ENCODE data around the gene NSMCE4A. TPM values are rescaled to one million over a fixed set of nuclear protein-coding genes. Genes with fewer than 3 reads are reported as not detected.
A peak's percentile ranks its signal among the peaks of the same experiment; 100 is the strongest.
"Not testable (repeated sequence)": the region's sequence is repeated elsewhere in the genome, so short reads cannot be mapped to it uniquely, and the experiment has no call there.

The NSMCE4A gene
- total RNA-seq = 67.5 and 83.1 TPM in 2 replicates

GRCh38 chr10:121974535-121975294, at the start of gene NSMCE4A:
TSS of gene NSMCE4A (minus strand) at chr10:121975217. CDS start at chr10:121975165, 52 bp downstream.
- peak; percentile 67 for DNase-seq (ENCODE audit: low spot score)
- no peak within 1 kb of the TSS for H3K27ac Mint-ChIP-seq
- peaks cover 29% of the 10 kb centered on the region for H3K36me3 Mint-ChIP-seq (ENCODE audit: low read depth)
- intact Hi-C loops (cut with micrococcal nuclease) = loop anchor here (1.0 kb wide), 1 partner anchor 46 kb away; the partner anchor contains the start of gene ATE1
- peak within 1 kb of the TSS; percentile 86 for H3K4me3 Mint-ChIP-seq (ENCODE audit: low read depth)
- no peaks in the 10 kb centered on the region for H3K27me3 Mint-ChIP-seq (ENCODE audit: low read depth)
- H3K9me3 Mint-ChIP-seq = peaks cover 19% of the 10 kb centered on the region
- peaks cover 12% of the 10 kb centered on the region for H3K4me1 Mint-ChIP-seq (ENCODE audit: low read depth)

- H3K4me3 Mint-ChIP-seq (ENCODE audit: low read depth); H3K9me3 Mint-ChIP-seq; intact Hi-C loops (cut with micrococcal nuclease); DNase-seq (ENCODE audit: low spot score); H3K36me3 Mint-ChIP-seq (ENCODE audit: low read depth); H3K4me1 Mint-ChIP-seq (ENCODE audit: low read depth); H3K27me3 Mint-ChIP-seq (ENCODE audit: low read depth); H3K27ac Mint-ChIP-seq: not testable (repeated sequence)
Observed at GRCh38 chr10:122023257-122023656, 48.2 kb upstream of the NSMCE4A start.

GRCh38 chr10:122022276-122022675, 47.3 kb upstream of the NSMCE4A start:
- H3K27ac Mint-ChIP-seq = no peak overlapping the region
- no peaks in the 10 kb centered on the region for H3K36me3 Mint-ChIP-seq (ENCODE audit: low read depth)
- no peak overlapping the region for H3K4me3 Mint-ChIP-seq (ENCODE audit: low read depth)
- peaks cover 5% of the 10 kb centered on the region for H3K27me3 Mint-ChIP-seq (ENCODE audit: low read depth)
- no peaks in the 10 kb centered on the region for H3K9me3 Mint-ChIP-seq
- intact Hi-C loops (cut with micrococcal nuclease) = no loop called here
- no peak for DNase-seq (ENCODE audit: low spot score)
- no peaks in the 10 kb centered on the region for H3K4me1 Mint-ChIP-seq (ENCODE audit: low read depth)

GRCh38 chr10:122021828-122022227, 46.8 kb upstream of the NSMCE4A start:
- Mint-ChIP-seq H3K4me1 (ENCODE audit: low read depth) (no peaks in the 10 kb centered on the region), H3K27me3 (ENCODE audit: low read depth) (peaks cover 5% of the 10 kb centered on the region), H3K4me3 (ENCODE audit: low read depth) (no peak overlapping the region), H3K36me3 (ENCODE audit: low read depth) (no peaks in the 10 kb centered on the region), H3K27ac (no peak overlapping the region), H3K9me3 (no peaks in the 10 kb centered on the region)
- intact Hi-C loops (cut with micrococcal nuclease) = no loop called here
- no peak for DNase-seq (ENCODE audit: low spot score)

GRCh38 chr10:122021379-122021778, 46.4 kb upstream of the NSMCE4A start:
- Mint-ChIP-seq H3K9me3 (no peaks in the 10 kb centered on the region), H3K4me3 (ENCODE audit: low read depth) (no peak overlapping the region), H3K4me1 (ENCODE audit: low read depth) (no peaks in the 10 kb centered on the region), H3K27ac (no peak overlapping the region), H3K36me3 (ENCODE audit: low read depth) (no peaks in the 10 kb centered on the region), H3K27me3 (ENCODE audit: low read depth) (peaks cover 5% of the 10 kb centered on the region)
- intact Hi-C loops (cut with micrococcal nuclease) = no loop called here
- DNase-seq (ENCODE audit: low spot score) = no peak

- Mint-ChIP-seq H3K27me3 (ENCODE audit: low read depth) (peaks cover 5% of the 10 kb centered on the region), H3K9me3 (no peaks in the 10 kb centered on the region), H3K4me3 (ENCODE audit: low read depth) (no peak overlapping the region), H3K36me3 (ENCODE audit: low read depth) (no peaks in the 10 kb centered on the region), H3K4me1 (ENCODE audit: low read depth) (no peaks in the 10 kb centered on the region), H3K27ac (no peak overlapping the region)
- no peak for DNase-seq (ENCODE audit: low spot score)
- intact Hi-C loops (cut with micrococcal nuclease) = no loop called here
Observed at GRCh38 chr10:122020226-122020625, 45.2 kb upstream of the NSMCE4A start.

GRCh38 chr10:122019414-122019975, 44.5 kb upstream of the NSMCE4A start:
- Mint-ChIP-seq H3K9me3 (no peaks in the 10 kb centered on the region), H3K4me1 (ENCODE audit: low read depth) (no peaks in the 10 kb centered on the region), H3K27ac (no peak overlapping the region), H3K4me3 (ENCODE audit: low read depth) (no peak overlapping the region), H3K36me3 (ENCODE audit: low read depth) (no peaks in the 10 kb centered on the region), H3K27me3 (ENCODE audit: low read depth) (peaks cover 5% of the 10 kb centered on the region)
- intact Hi-C loops (cut with micrococcal nuclease) = no loop called here
- DNase-seq (ENCODE audit: low spot score) = no peak

- peaks cover 5% of the 10 kb centered on the region for H3K27me3 Mint-ChIP-seq (ENCODE audit: low read depth)
- DNase-seq (ENCODE audit: low spot score) = no peak
- no peaks in the 10 kb centered on the region for H3K4me1 Mint-ChIP-seq (ENCODE audit: low read depth)
- no peak overlapping the region for H3K4me3 Mint-ChIP-seq (ENCODE audit: low read depth)
- intact Hi-C loops (cut with micrococcal nuclease) = no loop called here
- H3K36me3 Mint-ChIP-seq (ENCODE audit: low read depth) = no peaks in the 10 kb centered on the region
- H3K9me3 Mint-ChIP-seq = no peaks in the 10 kb centered on the region
- no peak overlapping the region for H3K27ac Mint-ChIP-seq
Observed at GRCh38 chr10:122018951-122019413, 44.0 kb upstream of the NSMCE4A start.

- no peak overlapping the region for H3K4me3 Mint-ChIP-seq (ENCODE audit: low read depth)
- H3K4me1 Mint-ChIP-seq (ENCODE audit: low read depth) = no peaks in the 10 kb centered on the region
- intact Hi-C loops (cut with micrococcal nuclease) = no loop called here
- no peaks in the 10 kb centered on the region for H3K36me3 Mint-ChIP-seq (ENCODE audit: low read depth)
- peaks cover 5% of the 10 kb centered on the region for H3K27me3 Mint-ChIP-seq (ENCODE audit: low read depth)
- no peak for DNase-seq (ENCODE audit: low spot score)
- H3K27ac Mint-ChIP-seq = no peak overlapping the region
- no peaks in the 10 kb centered on the region for H3K9me3 Mint-ChIP-seq
Observed at GRCh38 chr10:122018491-122018890, 43.5 kb upstream of the NSMCE4A start.

GRCh38 chr10:122017926-122018325, 42.9 kb upstream of the NSMCE4A start:
- H3K27me3 Mint-ChIP-seq (ENCODE audit: low read depth); intact Hi-C loops (cut with micrococcal nuclease); DNase-seq (ENCODE audit: low spot score); H3K4me1 Mint-ChIP-seq (ENCODE audit: low read depth); H3K27ac Mint-ChIP-seq; H3K4me3 Mint-ChIP-seq (ENCODE audit: low read depth); H3K9me3 Mint-ChIP-seq; H3K36me3 Mint-ChIP-seq (ENCODE audit: low read depth): not testable (repeated sequence)

GRCh38 chr10:122014652-122015248, 39.7 kb upstream of the NSMCE4A start:
- H3K27ac Mint-ChIP-seq = no peak overlapping the region
- H3K4me1 Mint-ChIP-seq (ENCODE audit: low read depth) = no peaks in the 10 kb centered on the region
- no peaks in the 10 kb centered on the region for H3K9me3 Mint-ChIP-seq
- H3K27me3 Mint-ChIP-seq (ENCODE audit: low read depth) = peaks cover 5% of the 10 kb centered on the region
- no peaks in the 10 kb centered on the region for H3K36me3 Mint-ChIP-seq (ENCODE audit: low read depth)
- H3K4me3 Mint-ChIP-seq (ENCODE audit: low read depth) = no peak overlapping the region
- intact Hi-C loops (cut with micrococcal nuclease) = no loop called here
- DNase-seq (ENCODE audit: low spot score) = no peak

- Mint-ChIP-seq H3K27me3 (ENCODE audit: low read depth) (no peaks in the 10 kb centered on the region), H3K9me3 (no peaks in the 10 kb centered on the region), H3K36me3 (ENCODE audit: low read depth) (no peaks in the 10 kb centered on the region), H3K27ac (no peak overlapping the region), H3K4me1 (ENCODE audit: low read depth) (no peaks in the 10 kb centered on the region), H3K4me3 (ENCODE audit: low read depth) (no peak overlapping the region)
- no peak for DNase-seq (ENCODE audit: low spot score)
- intact Hi-C loops (cut with micrococcal nuclease) = no loop called here
Observed at GRCh38 chr10:122013311-122013780, 38.3 kb upstream of the NSMCE4A start.

GRCh38 chr10:122012731-122013130, 37.7 kb upstream of the NSMCE4A start:
- Mint-ChIP-seq H3K36me3 (ENCODE audit: low read depth) (no peaks in the 10 kb centered on the region), H3K27ac (no peak overlapping the region), H3K4me3 (ENCODE audit: low read depth) (no peak overlapping the region), H3K4me1 (ENCODE audit: low read depth) (no peaks in the 10 kb centered on the region), H3K27me3 (ENCODE audit: low read depth) (no peaks in the 10 kb centered on the region), H3K9me3 (no peaks in the 10 kb centered on the region)
- no peak for DNase-seq (ENCODE audit: low spot score)
- intact Hi-C loops (cut with micrococcal nuclease) = no loop called here

All from activated T-helper 2 cell treated with anti-CD3 and anti-CD28 coated beads, Interferon-gamma antibody, Interleukin-2, Interleukin-4, amounts not matched to agents 10 μg/mL and 5 μg/mL and 100 μg/mL, durations not matched to agents 14 hours and 24 hours and 36 hours (primary cell).